Activated T-cell treated with anti-CD3 and anti-CD28 coated beads for 1 hour (primary cell): ENCODE results near the gene PPP2R5C.

Experiments
- DNase-seq: peaks from one replicate; pipeline ENCODE4 v3.0.0-alpha.2; 2020; ENCODE audit warnings: low read depth

Gene PPP2R5C

DNA sequence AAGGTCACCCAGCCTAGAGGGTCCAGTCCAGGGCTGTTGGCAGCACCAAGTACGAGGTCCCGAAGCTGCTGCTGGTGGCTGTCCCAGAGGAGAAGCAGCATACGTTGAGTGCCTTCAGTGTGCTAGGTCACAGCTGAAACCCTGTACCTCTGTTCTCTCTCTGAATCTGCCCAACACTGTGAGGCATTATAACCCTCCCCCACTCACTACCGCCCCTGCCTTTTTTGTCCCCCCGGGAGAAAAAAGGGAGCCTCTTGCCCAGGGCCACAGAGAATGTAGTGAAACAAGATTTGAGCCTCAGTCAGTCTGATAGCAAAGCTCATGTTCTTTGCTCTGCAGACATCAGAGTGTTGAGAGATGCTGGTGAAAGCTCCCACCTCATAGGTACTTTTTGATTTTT lies 53.4 kb downstream of the PPP2R5C start:
- no peak for DNase-seq

DNA sequence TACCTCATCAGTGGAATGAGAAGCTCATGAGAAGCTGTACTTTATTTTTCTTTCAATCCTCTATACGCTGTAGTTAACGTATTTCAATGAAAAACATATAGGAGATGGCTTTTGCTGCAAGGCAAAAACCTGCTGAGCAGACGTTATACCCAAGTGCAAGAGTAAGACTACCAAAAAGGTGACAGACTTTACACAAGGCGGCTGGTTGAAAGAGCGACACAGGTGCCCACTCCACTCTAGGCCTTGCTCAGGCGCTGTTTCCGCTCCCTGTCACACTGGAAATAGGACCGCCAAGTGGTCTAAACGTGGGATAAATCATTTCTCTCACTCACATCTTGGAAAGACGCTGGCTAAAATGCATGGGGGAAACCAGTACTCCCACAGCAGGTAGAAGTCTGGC lies 54.5 kb downstream of the PPP2R5C start:
- DNase-seq: no peak

DNA sequence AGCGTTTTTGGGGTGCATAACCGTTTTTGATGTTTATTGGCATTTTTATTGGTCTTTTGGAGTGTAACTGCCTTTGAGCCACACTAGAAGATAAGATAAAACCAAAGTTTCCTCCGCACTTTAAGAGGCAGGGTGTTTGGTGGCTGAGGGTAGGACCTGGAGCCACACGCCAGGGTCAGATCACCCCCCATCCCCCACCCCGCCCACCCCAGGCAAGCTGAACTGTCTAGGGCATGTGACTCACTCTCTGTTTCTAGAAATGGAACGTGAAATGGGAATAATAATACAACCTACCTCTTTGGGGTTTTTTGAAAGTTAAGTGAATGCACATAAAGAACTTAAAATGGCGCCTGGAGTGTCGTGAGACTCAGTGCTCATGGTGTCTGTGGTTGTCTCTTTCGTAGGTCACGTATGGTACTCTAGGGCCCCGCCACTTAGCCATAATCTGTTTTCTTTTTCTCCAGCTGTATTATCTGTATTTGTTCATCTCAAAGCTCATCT lies 56.0 kb downstream of the PPP2R5C start:
- DNase-seq: no peak

DNA sequence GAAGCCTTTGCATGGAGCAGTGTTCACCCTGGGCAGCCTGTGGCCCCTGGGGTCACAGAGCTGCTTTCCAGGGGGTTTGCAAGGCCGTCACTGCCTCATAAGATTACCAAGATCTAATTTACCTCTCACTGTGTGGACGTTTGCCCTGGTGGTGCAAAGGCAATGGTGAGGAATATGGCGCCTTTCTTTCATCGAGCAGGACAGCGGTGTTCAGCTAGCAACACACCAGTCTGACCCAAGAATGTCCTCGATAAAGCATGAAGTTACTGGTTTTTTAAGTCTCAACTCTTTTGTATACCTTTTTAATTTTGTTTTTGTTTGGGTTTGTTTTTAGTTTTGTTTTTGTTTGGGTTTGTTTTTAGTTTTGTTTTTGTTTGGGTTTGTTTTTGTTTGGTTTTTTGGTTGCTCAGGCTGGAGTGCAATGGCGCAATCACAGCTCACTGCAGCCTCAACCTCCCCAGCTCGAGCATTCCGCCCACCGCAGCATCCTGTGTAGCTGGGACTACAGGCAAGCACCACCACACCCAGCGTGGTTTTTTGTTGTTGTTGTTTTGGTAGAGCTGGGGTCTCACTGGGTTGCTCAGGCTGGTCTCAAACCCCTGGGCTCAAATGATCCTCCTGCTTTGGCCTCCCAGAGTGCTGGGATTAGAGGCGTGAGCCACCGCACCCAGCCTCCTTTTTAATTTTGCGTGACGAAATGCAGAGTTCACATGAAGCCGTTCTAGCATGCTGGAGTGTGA lies 57.9 kb downstream of the PPP2R5C start:
- DNase-seq: peak; percentile 50

DNA sequence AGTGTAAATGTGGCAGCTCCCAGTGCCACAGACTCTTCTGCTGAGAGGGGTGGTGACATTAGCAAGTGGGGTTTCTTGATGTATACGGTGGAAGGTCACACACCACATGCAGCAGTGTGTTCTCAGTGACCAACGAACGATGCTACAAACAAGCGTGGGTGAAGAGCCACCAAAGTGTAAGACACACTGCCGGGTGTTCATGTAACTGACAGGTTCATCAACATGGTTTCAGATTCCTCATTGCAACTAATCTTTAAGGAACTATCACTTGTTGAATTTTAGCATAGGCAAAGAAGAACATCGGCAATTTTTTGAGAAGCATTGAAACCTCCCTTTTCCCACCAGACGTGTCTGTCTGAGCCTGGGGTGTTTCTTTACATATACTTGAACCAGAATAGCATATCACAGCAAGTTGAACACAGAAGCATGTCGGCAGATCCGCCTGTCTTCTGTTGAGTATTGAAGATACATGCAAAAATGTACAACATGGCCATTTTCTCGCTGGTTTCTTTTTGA lies 58.8 kb downstream of the PPP2R5C start:
- no peak for DNase-seq

DNA sequence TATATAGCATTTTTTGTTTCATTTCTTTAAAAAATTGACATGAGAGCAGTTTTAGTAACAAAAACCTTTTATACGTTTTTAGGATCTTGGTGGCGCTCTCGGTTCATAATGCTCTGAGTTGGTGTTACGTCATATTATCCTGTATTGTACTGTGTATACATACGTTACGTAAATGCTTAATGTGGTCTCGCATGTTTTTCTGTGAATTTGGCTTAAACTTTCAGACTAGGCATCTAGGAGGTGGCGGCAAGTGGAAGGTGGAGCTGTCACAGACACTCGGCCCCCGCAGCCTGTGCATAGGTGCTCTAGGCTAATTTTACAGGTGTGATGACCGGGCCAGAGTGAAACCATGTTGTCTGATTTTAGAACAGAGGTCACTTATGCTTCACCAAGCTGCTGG lies 60.0 kb downstream of the PPP2R5C start:
- DNase-seq: no peak

DNA sequence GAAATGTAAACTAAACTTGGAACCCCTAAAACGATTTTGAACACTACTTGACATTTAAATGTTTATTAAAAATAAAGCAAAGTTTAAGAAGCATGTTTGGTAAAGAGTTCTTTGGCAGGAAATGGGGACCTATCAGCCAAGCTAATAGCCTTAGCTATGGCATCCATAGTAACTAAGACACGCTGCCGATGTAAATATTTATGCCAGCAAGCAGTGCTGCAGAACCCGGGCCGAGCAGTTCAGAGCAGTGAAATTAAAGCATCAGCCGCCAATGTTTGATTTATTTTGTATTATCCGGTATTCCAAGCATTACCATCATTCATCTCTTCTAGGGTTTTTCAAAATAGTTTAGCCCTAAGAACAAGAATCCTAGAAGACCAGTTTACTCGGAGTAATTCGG lies 61.6 kb downstream of the PPP2R5C start:
- no peak for DNase-seq

DNA sequence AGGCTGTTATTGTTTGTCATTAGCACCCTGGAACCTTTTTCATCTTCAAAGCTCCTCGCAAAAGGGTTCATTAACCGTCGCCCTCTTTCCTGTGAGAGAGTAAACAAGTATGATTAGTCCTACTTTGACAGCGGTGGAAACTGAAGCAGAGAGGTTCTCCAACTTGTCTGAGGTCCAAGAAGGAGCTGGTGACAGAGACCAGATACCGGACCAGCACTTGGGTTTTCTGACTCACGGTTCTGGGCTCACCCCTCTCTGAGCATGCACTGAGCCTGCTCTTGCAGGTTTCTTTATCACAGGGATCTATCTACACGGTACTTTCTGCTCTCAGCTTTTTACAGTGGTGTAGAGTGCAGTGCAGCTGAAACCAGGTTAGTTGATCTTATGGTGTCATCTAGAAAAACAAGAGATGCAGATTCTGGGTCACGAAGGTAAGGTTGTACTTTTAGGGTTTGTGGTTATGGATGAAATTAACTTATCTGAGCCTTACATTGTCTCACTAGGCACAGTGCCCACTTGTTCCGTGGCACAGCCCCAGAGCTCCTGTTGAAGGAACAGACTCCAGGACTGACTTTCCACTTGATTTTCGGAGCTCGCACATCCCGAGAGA lies 62.1 kb downstream of the PPP2R5C start:
- DNase-seq: peak; percentile 48

DNA sequence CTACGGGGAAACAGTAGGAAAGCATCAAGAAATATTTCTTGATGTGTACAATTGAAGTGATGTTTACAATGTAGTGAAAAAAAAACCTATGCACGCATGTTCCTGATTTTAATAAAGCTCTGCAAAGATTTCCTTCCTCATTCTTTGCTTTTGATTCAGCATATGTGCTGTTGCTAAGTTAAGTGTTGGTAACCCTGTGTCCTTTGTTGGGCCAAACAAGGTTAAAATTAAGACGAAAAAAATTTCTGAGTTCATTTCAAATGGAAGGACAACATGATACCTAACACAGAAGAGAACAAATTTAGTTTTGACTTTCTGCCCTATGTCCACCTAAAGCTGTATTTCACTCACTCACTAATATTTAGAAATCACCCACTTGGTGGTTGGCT lies 62.8 kb downstream of the PPP2R5C start:
- DNase-seq: no peak

DNA sequence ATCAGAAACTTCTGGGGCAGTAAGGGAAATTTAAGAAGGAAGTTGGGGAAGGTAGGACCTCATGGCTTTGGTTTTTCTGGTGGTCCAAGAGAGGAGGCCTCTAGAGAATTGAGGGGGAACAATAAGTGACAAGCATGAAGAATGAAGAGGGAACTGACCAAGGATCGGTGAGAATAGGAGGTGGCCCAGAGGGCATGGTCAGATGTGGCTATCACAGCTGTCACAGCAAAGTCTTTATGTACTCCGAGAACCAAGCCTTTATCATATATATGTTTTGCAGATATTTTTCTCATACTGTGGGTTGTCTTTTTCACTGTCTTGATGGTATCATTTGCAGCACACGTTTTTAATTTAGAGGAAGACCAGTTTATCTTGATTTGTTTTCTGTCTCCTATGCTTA lies 64.3 kb downstream of the PPP2R5C start:
- no peak for DNase-seq

DNA sequence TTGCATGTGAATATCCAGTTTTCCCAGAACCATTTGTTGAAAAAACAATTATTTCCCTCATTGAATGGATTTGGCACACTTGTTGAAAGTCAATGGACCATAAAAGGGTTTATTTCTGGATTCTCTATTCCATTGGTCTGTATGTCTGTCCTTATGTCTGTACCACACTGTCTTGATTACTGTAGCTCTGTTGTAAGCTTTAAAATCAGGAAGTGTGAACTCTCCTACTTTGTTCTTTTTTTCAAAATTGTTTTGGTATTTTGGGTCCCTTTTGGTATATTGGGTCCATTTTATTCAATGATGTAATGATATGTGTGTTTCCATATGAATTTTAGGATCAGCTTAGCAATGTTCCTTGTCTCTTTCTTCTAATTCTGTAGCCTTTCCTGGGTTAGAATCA lies 64.8 kb downstream of the PPP2R5C start:
- no peak for DNase-seq

DNA sequence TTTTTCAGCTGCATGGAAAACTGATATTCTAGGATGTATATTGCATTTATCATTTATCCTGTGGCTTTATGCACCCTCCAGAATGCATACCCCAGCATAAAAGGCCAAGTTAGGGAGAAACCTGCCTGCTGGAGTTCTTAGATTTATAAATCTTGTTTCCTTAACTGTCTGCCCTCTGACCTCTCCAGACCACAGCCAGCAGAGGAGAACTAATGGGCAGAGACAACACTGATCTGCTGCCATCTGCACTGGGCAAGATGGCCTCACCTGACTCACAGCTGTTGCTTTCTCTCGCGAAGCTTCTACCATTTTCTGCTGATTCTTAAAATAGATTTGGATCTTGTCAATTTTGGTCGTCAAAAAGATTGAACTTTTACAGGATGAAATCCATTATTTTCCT lies 65.8 kb downstream of the PPP2R5C start:
- no peak for DNase-seq

DNA sequence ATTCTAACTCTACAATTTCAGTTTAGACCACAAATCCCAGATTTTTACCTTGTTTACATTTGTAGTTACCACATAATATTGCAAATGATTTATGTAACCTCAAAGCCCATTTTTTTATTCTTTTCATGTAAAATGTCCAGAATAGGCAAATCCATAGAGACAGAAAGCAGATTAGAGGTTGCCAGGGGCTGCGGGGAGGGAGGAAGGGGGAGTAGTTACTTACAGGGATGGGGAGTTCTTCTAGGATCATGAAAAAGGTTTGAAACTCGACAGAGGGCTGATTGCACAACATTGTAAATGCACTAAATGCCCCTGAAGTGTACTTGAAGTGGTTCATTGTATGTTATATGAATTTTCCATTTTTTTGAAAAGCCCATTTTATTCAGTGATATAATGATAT lies 66.5 kb downstream of the PPP2R5C start:
- no peak for DNase-seq

DNA sequence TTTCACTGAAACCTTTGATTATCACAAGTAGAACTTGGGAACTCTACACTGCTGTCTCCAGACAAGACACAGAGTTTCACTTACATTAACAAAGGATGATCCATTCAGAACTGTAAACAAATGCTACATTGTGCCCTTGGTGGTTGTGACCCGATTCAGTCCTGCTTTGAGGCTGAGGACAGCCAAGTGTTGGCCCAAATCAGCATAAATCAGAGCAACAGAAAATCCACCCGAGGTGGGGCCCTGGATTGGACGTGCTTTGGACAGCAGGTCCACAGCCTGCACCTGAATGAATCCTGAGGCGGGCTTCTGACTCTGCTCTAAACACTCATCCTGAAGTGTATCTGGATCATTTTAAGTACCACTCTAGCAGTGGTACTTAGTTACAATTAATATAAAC lies 68.8 kb downstream of the PPP2R5C start:
- DNase-seq: no peak

DNA sequence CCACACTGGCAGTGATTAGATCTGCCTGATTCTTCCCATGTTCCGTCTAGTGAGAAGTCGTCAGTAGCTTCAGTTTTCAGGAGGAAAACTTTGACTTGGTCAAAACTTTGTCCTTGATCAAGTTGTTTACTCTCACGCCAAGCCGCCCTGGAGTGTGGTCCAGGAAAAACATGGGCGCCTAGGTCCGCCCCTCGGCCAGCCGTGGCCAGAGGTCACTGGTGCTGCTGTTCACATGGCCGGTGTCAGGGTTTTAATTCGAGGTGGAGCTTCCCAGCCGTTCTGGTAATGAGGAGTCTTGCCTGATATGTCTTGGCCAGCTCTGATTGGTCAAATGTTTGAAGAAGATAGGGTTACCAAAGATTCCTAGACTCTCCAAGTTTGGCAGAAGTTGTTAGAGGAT lies 71.5 kb downstream of the PPP2R5C start:
- DNase-seq: no peak

DNA sequence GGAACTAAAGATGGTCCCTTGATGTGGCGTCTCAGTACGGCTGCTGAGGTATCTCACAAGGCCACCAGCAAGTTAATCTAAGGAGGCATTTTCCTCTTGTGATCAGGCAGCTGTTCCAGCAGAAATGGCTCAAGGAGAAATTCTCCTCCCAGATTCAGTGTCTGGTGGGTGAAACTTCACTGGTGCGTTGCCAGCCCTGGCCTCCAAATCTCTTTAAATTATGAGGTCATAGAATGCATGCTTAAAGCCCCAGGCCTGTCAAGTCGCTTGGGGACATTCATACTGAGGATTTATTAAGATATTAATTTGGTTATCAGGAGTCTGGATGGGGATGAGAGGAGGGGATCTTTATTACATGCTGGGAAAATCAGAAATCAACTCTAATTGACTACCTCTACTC lies 72.9 kb downstream of the PPP2R5C start:
- DNase-seq: no peak

DNA sequence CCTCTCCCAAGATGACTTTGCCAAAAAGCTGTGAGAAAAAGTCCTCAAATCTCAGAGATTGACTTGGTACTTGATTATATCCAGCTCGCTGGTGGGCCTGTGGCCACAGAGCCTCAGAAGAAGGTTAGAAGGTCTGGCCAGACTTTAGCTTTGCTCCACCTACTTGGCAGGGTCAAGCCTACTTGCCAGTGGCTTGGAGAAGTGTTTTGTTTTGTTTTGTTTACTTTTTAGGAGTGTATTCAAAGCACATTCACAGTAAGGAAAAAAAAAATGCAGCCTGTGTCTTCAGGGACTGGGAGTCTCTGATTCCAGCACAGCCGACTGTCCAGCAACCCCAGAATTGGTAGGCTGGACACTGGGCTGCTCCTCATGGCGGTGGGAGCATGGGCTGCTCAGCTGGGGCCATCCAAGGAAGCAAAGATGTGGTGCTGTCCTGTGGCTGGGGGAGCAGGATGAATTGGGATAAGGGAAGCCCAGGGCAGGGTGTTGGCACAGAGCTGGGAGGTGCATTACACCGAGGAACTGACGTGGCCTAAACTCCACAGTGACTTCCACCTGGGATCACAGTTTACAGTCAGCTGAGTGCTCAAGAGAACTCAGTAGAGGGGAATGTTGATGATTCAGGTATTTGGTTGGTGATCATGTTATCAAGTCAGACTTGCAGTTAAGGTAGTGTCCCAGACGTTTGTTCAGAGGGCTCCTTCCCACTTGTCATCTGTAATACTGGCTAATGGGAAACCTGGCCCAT lies 73.5 kb downstream of the PPP2R5C start:
- no peak for DNase-seq

DNA sequence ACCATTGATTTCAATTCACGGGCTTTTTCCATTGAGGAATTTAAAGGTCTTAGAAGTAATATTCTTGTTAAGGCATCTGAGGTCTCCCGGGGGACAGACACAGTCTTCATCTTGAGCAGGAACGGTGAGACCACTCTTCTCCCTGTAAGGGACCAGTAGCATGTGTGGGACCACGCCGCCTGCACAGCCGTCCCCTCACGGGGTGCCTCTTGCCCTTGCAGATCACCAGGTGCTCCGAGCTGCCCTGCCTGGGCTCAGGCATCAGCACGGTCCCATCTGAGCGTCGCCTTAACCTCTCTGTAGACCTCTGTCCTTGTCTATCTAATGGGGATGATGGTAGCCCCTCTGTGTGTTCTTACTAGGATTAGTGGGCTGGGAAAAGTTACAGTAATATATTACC lies 74.1 kb downstream of the PPP2R5C start:
- DNase-seq: no peak

DNA sequence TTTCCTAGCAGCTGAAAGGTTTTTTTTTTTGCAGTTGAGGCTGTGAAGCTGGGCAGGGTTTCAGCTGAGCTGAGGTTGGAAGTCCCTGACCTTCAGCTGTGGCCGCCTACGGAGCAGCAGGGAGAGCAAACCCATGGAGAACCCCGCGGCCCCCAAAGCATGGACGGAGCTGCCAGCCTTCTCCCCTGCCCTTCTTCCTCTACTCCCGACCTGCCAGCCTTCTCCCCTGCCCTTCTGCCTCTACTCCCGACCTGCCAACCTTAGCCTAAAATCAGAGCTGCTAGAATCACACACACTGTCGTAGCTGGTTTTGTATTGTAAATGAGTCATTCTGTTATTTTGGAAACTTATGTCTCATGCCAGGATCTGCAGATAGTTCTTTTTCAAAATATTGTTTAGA lies 74.6 kb downstream of the PPP2R5C start:
- no peak for DNase-seq

DNA sequence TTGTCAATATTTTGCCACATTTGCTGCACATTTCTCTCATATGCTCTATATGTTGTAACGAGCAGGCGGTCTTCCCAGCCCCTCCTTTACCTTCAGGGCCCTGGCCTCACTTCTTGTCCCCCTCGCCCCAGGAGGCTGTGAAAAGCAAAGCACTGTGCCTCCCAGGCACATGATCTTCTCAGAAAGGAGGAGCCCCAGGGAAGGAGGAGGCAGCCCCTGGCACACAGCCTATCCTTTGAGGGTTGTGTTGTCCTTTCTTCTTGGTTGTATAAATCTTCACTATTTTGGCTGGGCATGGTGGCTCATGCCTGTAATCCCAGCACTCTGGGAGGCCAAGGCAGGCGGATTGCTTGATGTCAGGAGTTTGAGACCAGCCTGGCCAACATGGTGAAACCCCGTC lies 77.0 kb downstream of the PPP2R5C start:
- no peak for DNase-seq

DNA sequence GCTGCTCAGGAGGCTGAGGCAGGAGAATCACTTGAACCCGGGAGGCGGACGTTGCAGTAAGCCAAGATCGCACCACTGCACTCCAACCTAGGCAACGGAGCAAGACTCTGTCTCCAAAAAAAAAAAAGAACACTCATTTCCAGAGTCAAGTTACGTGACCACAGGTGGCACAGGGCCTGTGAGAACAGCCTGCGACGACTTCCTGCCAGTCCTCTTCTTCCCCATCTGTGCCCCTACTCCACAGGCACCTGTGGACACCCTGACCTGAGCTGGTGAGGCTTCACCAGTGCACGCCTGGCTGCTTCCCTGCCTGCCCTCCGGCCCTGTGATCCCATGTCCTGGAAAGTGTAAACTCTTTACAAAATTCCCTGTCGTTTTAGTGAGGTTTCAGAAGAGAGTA lies 77.7 kb downstream of the PPP2R5C start:
- no peak for DNase-seq

DNA sequence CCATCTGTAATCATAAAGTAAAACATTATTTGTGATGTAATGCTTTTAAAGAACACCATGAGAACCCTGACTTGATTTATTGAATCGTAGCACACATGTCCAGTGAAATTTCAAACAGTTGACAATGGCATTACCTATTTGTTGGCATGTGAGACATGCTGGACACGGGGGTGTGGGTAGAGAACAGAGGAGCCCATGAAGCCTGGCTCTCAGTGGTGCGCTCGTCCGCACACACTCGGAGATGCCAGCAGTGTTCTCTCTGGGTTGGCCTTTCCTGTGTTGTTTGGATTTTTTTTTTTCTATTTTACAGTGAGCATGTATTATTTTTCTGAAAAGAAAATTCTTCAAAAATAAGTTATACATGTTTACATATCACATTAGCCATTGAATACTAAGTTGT lies 78.2 kb downstream of the PPP2R5C start:
- DNase-seq: no peak
